ENCODE results near the gene ARSK. TPM values are rescaled to one million over a fixed set of nuclear protein-coding genes. Genes with fewer than 3 reads are reported as not detected.
A peak's percentile ranks its signal among the peaks of the same experiment; 100 is the strongest.

The ARSK gene
- total RNA-seq (1 to 10 TPM; 4.2 to 6.9 (median 6.2) TPM), total RNA-seq (1.7 to 15.9 (median 7.7) reads per million in 29 experiments)
- total RNA-seq (2013), result 8.3 TPM

- POLR2A ChIA-PET, result interaction anchor here in 1 of 2 donors (0.6 to 1.2 kb wide), 2 partner anchors 92 to 1623 kb away, joined by 3 to 6 read pairs; partner anchors contain the start of gene RFESD
- DNase-seq (peak; percentile 84 to 98 (median 90)), ATAC-seq (replicated peaks in 1 of 4) (peak; percentile 87 to 91 (median 90))
- Mint-ChIP-seq H3K36me3 (peaks cover 23% of the 10 kb centered on the region), H3K4me1 (peaks cover 48 to 62% (median 53%) of the 10 kb centered on the region in 3 donors), H3K27ac (peak within 1 kb of the TSS; percentile 94 to 96), H3K4me3 (peak within 1 kb of the TSS; percentile 87 to 98 (median 89)), H3K9me3 (no peaks in the 10 kb centered on the region), H3K27me3 (no peaks in the 10 kb centered on the region)
- H3K36me3 ChIP-seq (ENCODE audit: control insufficient read depth in 2 of 2, extremely low read depth in 1 of 2, insufficient read depth in 1 of 2, low read length in 1 of 2), result peaks cover 0 to 4% of the 10 kb centered on the region in 2 donors
- H3K27ac ChIP-seq (ENCODE audit: low read length), result peak within 1 kb of the TSS; percentile 78
- H3K4me3 ChIP-seq (ENCODE audit: control insufficient read depth in 1 of 2, extremely low read depth in 1 of 2, low read length in 1 of 2), result peak within 1 kb of the TSS; percentile 90 to 97
- H3K27me3 ChIP-seq (replicated peaks in 1 of 2; ENCODE audit: control insufficient read depth in 2 of 2, extremely low read depth in 1 of 2, insufficient read depth in 2 of 2, low read length in 1 of 2), result no peaks in the 10 kb centered on the region
- under 1% methylated on average over 55 of the region's 63 CpGs for WGBS (ENCODE audit: insufficient coverage)
- no peaks in the 10 kb centered on the region for H3K9me3 ChIP-seq
- peaks cover 10 to 24% of the 10 kb centered on the region in 2 experiments for H3K4me1 ChIP-seq (ENCODE audit: control insufficient read depth in 1 of 2, extremely low read depth in 1 of 2, insufficient read depth in 2 of 2, low read length in 2 of 2)
- CTCF ChIA-PET, result interaction anchor here in 1 of 2 donors (1.0 to 1.5 kb wide), 3 partner anchors 77 to 109 kb away, joined by 4 to 7 read pairs (median 4); partner anchors contain the start of gene RFESD
These were observed at the start of gene ARSK, which contains the start of gene SKIC3 for GRCh38 chr5:95554647-95555548. Gene ARSK, plus strand, starts transcription at chr5:95555101. Its CDS starts 178 bp downstream, at chr5:95555279. Gene SKIC3, minus strand, starts transcription at chr5:95554977. Its CDS starts 7,827 bp downstream, at chr5:95547150.

GRCh38 chr5:95508550-95508949 is 46.4 kb upstream of the ARSK start:
- no CpG with 5 or more reads among the region's 1 CpG for WGBS (ENCODE audit: insufficient coverage)
- H3K4me3 Mint-ChIP-seq, result no peak overlapping the region
- H3K9me3 Mint-ChIP-seq, result no peaks in the 10 kb centered on the region
- peaks cover 4 to 62% of the 10 kb centered on the region in 2 donors for H3K36me3 ChIP-seq (ENCODE audit: control insufficient read depth in 2 of 2, extremely low read depth in 1 of 2, insufficient read depth in 1 of 2, low read length in 1 of 2)
- no peak overlapping the region for H3K4me3 ChIP-seq (ENCODE audit: control insufficient read depth in 1 of 2, extremely low read depth in 1 of 2, low read length in 1 of 2)
- H3K27ac ChIP-seq (ENCODE audit: low read length), result no peak overlapping the region
- no peaks in the 10 kb centered on the region for H3K9me3 ChIP-seq
- ATAC-seq (replicated peaks in 1 of 4) (no peak), DNase-seq (no peak)
- H3K36me3 Mint-ChIP-seq, result peaks cover 60% of the 10 kb centered on the region
- ChIA-PET CTCF (no interaction called here), POLR2A (no interaction called here)
- H3K4me1 Mint-ChIP-seq, result no peaks in the 10 kb centered on the region
- no peaks in the 10 kb centered on the region for H3K4me1 ChIP-seq (ENCODE audit: control insufficient read depth in 1 of 2, extremely low read depth in 1 of 2, insufficient read depth in 2 of 2, low read length in 2 of 2)
- H3K27me3 Mint-ChIP-seq, result no peaks in the 10 kb centered on the region
- H3K27me3 ChIP-seq (replicated peaks in 1 of 2; ENCODE audit: control insufficient read depth in 2 of 2, extremely low read depth in 1 of 2, insufficient read depth in 2 of 2, low read length in 1 of 2), result no peaks in the 10 kb centered on the region
- H3K27ac Mint-ChIP-seq, result no peak overlapping the region

GRCh38 chr5:95511606-95512005 is 43.3 kb upstream of the ARSK start:
- Mint-ChIP-seq H3K36me3 (peaks cover 66% of the 10 kb centered on the region), H3K4me1 (no peaks in the 10 kb centered on the region), H3K9me3 (no peaks in the 10 kb centered on the region), H3K27ac (no peak overlapping the region), H3K27me3 (no peaks in the 10 kb centered on the region), H3K4me3 (no peak overlapping the region)
- ChIA-PET CTCF (no interaction called here), POLR2A (no interaction called here)
- ATAC-seq (replicated peaks in 1 of 4) (no peak), DNase-seq (no peak)
- H3K4me3 ChIP-seq (ENCODE audit: control insufficient read depth in 1 of 2, extremely low read depth in 1 of 2, low read length in 1 of 2), result no peak overlapping the region
- H3K27ac ChIP-seq (ENCODE audit: low read length), result no peak overlapping the region
- no peaks in the 10 kb centered on the region for H3K27me3 ChIP-seq (replicated peaks in 1 of 2; ENCODE audit: control insufficient read depth in 2 of 2, extremely low read depth in 1 of 2, insufficient read depth in 2 of 2, low read length in 1 of 2)
- no peaks in the 10 kb centered on the region for H3K4me1 ChIP-seq (ENCODE audit: control insufficient read depth in 1 of 2, extremely low read depth in 1 of 2, insufficient read depth in 2 of 2, low read length in 2 of 2)
- peaks cover 3 to 78% of the 10 kb centered on the region in 2 donors for H3K36me3 ChIP-seq (ENCODE audit: control insufficient read depth in 2 of 2, extremely low read depth in 1 of 2, insufficient read depth in 1 of 2, low read length in 1 of 2)
- WGBS (ENCODE audit: insufficient coverage), result no CpG with 5 or more reads among the region's 1 CpG
- no peaks in the 10 kb centered on the region for H3K9me3 ChIP-seq

- Mint-ChIP-seq H3K27ac (no peak overlapping the region), H3K36me3 (peaks cover 58% of the 10 kb centered on the region)
These were observed 36.5 kb upstream of the ARSK start for GRCh38 chr5:95518417-95518816.

GRCh38 chr5:95519151-95519550 is 35.8 kb upstream of the ARSK start:
- DNase-seq (no peak), ATAC-seq (replicated peaks in 1 of 4) (no peak)
- Mint-ChIP-seq H3K4me3 (no peak overlapping the region), H3K27me3 (no peaks in the 10 kb centered on the region), H3K4me1 (no peaks in the 10 kb centered on the region), H3K27ac (no peak overlapping the region), H3K36me3 (peaks cover 54% of the 10 kb centered on the region), H3K9me3 (no peaks in the 10 kb centered on the region)
- no peaks in the 10 kb centered on the region for H3K27me3 ChIP-seq (replicated peaks in 1 of 2; ENCODE audit: control insufficient read depth in 2 of 2, extremely low read depth in 1 of 2, insufficient read depth in 2 of 2, low read length in 1 of 2)
- H3K4me1 ChIP-seq (ENCODE audit: control insufficient read depth in 1 of 2, extremely low read depth in 1 of 2, insufficient read depth in 2 of 2, low read length in 2 of 2), result no peaks in the 10 kb centered on the region
- ChIA-PET POLR2A (interaction anchor here in 1 of 2 donors (0.7 kb wide), 1 partner anchor 1626 kb away, joined by 3 read pairs; no protein-coding TSS in a partner anchor), CTCF (no interaction called here)
- H3K9me3 ChIP-seq, result no peaks in the 10 kb centered on the region
- no CpG with 5 or more reads among the region's 1 CpG for WGBS (ENCODE audit: insufficient coverage)
- no peak overlapping the region for H3K27ac ChIP-seq (ENCODE audit: low read length)
- no peak overlapping the region for H3K4me3 ChIP-seq (ENCODE audit: control insufficient read depth in 1 of 2, extremely low read depth in 1 of 2, low read length in 1 of 2)
- H3K36me3 ChIP-seq (ENCODE audit: control insufficient read depth in 2 of 2, extremely low read depth in 1 of 2, insufficient read depth in 1 of 2, low read length in 1 of 2), result peaks cover 0 to 63% of the 10 kb centered on the region in 2 donors

More at GRCh38 chr5:95518417-95518816, 36.5 kb upstream of the ARSK start:
- ATAC-seq (replicated peaks in 1 of 4) (no peak), DNase-seq (no peak)
- no peaks in the 10 kb centered on the region for H3K27me3 ChIP-seq (replicated peaks in 1 of 2; ENCODE audit: control insufficient read depth in 2 of 2, extremely low read depth in 1 of 2, insufficient read depth in 2 of 2, low read length in 1 of 2)
- H3K4me3 ChIP-seq (ENCODE audit: control insufficient read depth in 1 of 2, extremely low read depth in 1 of 2, low read length in 1 of 2), result no peak overlapping the region
- no peaks in the 10 kb centered on the region for H3K4me1 ChIP-seq (ENCODE audit: control insufficient read depth in 1 of 2, extremely low read depth in 1 of 2, insufficient read depth in 2 of 2, low read length in 2 of 2)
- 100% methylated on average over 1 of the region's 2 CpGs for WGBS (ENCODE audit: insufficient coverage)
- ChIA-PET CTCF (interaction anchor here in 1 of 2 donors (1.2 kb wide), 1 partner anchor 21 kb away, joined by 3 read pairs; no protein-coding TSS in a partner anchor), POLR2A (no interaction called here)
- H3K4me3 Mint-ChIP-seq, result no peak overlapping the region
- H3K27me3 Mint-ChIP-seq, result no peaks in the 10 kb centered on the region
- H3K27ac ChIP-seq (ENCODE audit: low read length), result no peak overlapping the region
- H3K36me3 ChIP-seq (ENCODE audit: control insufficient read depth in 2 of 2, extremely low read depth in 1 of 2, insufficient read depth in 1 of 2, low read length in 1 of 2), result peaks cover 0 to 65% of the 10 kb centered on the region in 2 donors
- H3K4me1 Mint-ChIP-seq, result no peaks in the 10 kb centered on the region
- no peaks in the 10 kb centered on the region for H3K9me3 Mint-ChIP-seq
- H3K9me3 ChIP-seq, result no peaks in the 10 kb centered on the region

- ATAC-seq (replicated peaks in 1 of 4) (no peak), DNase-seq (no peak)
- ChIA-PET CTCF (no interaction called here), POLR2A (interaction anchor here in 1 of 2 donors (0.6 kb wide), 1 partner anchor 39 kb away, joined by 3 read pairs; no protein-coding TSS in a partner anchor)
- H3K27me3 ChIP-seq (replicated peaks in 1 of 2; ENCODE audit: control insufficient read depth in 2 of 2, extremely low read depth in 1 of 2, insufficient read depth in 2 of 2, low read length in 1 of 2), result no peaks in the 10 kb centered on the region
- no peaks in the 10 kb centered on the region for H3K9me3 ChIP-seq
- no peaks in the 10 kb centered on the region for H3K4me1 ChIP-seq (ENCODE audit: control insufficient read depth in 1 of 2, extremely low read depth in 1 of 2, insufficient read depth in 2 of 2, low read length in 2 of 2)
- no peak overlapping the region for H3K4me3 ChIP-seq (ENCODE audit: control insufficient read depth in 1 of 2, extremely low read depth in 1 of 2, low read length in 1 of 2)
- WGBS (ENCODE audit: insufficient coverage), result no CpG with 5 or more reads among the region's 1 CpG
- no peaks in the 10 kb centered on the region for H3K9me3 Mint-ChIP-seq
- peaks cover 53% of the 10 kb centered on the region for H3K36me3 Mint-ChIP-seq
- no peak overlapping the region for H3K27ac Mint-ChIP-seq
- H3K27ac ChIP-seq (ENCODE audit: low read length), result no peak overlapping the region
- no peaks in the 10 kb centered on the region for H3K27me3 Mint-ChIP-seq
- H3K4me3 Mint-ChIP-seq, result no peak overlapping the region
- H3K4me1 Mint-ChIP-seq, result no peaks in the 10 kb centered on the region
- peaks cover 0 to 64% of the 10 kb centered on the region in 2 donors for H3K36me3 ChIP-seq (ENCODE audit: control insufficient read depth in 2 of 2, extremely low read depth in 1 of 2, insufficient read depth in 1 of 2, low read length in 1 of 2)
These were observed 35.2 kb upstream of the ARSK start for GRCh38 chr5:95519681-95520080.

All from T-cell (primary cell).